Measurements from ENCODE around the gene MRPL54.

The MRPL54 gene

GRCh38 chr19:3785938-3786824, 23.7 kb downstream of the MRPL54 start, which contains the start of gene MATK:
MATK (minus strand) TSS chr19:3786381; CDS start chr19:3785135, 1,246 bp downstream.
- no peak for DNase-seq

- no peak for DNase-seq
Measured at GRCh38 chr19:3788996-3789778, 26.7 kb downstream of the MRPL54 start.

- no peak for DNase-seq
Measured at GRCh38 chr19:3790209-3790734, 27.8 kb downstream of the MRPL54 start.

GRCh38 chr19:3790941-3791340, 28.5 kb downstream of the MRPL54 start:
- DNase-seq = no peak

GRCh38 chr19:3792114-3792513, 29.6 kb downstream of the MRPL54 start:
- no peak for DNase-seq

GRCh38 chr19:3793799-3794198, 31.3 kb downstream of the MRPL54 start:
- DNase-seq = no peak

GRCh38 chr19:3796358-3796757, 33.9 kb downstream of the MRPL54 start:
- no peak for DNase-seq

GRCh38 chr19:3798137-3798536, 35.7 kb downstream of the MRPL54 start:
- DNase-seq = no peak

- DNase-seq = no peak
Measured at GRCh38 chr19:3800996-3801395, 38.5 kb downstream of the MRPL54 start.

GRCh38 chr19:3801412-3802096, 39.1 kb downstream of the MRPL54 start:
- DNase-seq = peak; percentile 34

- no peak for DNase-seq
Measured at GRCh38 chr19:3803114-3803888, 40.8 kb downstream of the MRPL54 start.

GRCh38 chr19:3803986-3804385, 41.5 kb downstream of the MRPL54 start:
- no peak for DNase-seq

- no peak for DNase-seq
Measured at GRCh38 chr19:3804429-3804828, 41.9 kb downstream of the MRPL54 start.

GRCh38 chr19:3805859-3806258, 43.4 kb downstream of the MRPL54 start:
- DNase-seq = no peak

GRCh38 chr19:3807131-3807480, 44.6 kb downstream of the MRPL54 start:
- no peak for DNase-seq

- DNase-seq = no peak
Measured at GRCh38 chr19:3807574-3808354, 45.3 kb downstream of the MRPL54 start.

- DNase-seq = no peak
Measured at GRCh38 chr19:3808420-3809143, 46.1 kb downstream of the MRPL54 start.

GRCh38 chr19:3809881-3810707, 47.6 kb downstream of the MRPL54 start:
- no peak for DNase-seq

GRCh38 chr19:3810708-3811355, 48.4 kb downstream of the MRPL54 start:
- DNase-seq = no peak

Measured in DMS153 (cell line).